IPS DF 4.7 (cell line): Measurements from ENCODE around the gene THAP10.

Source experiments
- DNase-seq: peaks from one replicate; pipeline ENCODE4 v3.0.0-alpha.2; 2013; ENCODE audit warnings: low spot score; ENCODE audit errors: extremely low read depth

Gene THAP10

DNA sequence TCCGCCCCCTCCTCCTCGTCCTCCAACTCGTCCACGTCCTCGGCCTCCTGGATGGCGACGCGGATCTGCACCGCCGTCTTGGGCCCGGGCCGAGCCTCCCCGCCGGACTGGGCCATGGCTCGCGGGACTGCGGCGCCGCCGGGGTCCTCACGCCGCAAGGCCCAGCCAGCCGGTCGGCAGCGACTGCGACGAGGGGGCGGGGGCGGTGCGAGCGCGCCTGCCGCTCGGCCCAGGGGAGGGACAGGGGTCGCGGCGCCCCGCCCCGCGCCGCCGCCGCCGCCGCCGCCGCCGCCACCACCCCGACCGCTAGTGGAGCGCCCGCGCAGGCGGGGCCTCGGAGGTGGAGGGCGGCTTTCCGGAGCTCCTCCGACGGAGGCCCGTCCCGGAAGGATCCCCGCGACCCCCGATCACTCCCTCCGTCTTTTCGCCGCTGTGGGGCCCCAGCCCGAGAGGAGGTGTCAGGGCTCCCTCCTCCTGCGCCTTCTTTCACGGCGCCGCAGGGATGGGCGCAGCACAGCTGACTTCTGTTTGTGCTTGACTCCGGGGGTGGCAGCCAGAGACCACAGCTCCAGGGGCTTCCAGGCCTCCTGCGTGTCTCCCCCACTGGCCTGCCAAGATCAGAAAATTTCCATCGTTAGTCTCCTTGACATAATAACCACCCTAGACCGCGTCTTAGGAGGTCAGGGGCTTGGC is 38.1 kb downstream of the THAP10 start, which contains the start of gene LARP6:
Gene LARP6 (minus strand): TSS at position 185 of the 693 bp plus-strand sequence. CDS start 69 bp downstream, at position 116.
- DNase-seq, result no peak

- no peak for DNase-seq
Measured at GRCh38 chr15:70853318-70853972, 38.8 kb downstream of the THAP10 start.

GRCh38 chr15:70852501-70853317 is 39.5 kb downstream of the THAP10 start:
- no peak for DNase-seq

DNA sequence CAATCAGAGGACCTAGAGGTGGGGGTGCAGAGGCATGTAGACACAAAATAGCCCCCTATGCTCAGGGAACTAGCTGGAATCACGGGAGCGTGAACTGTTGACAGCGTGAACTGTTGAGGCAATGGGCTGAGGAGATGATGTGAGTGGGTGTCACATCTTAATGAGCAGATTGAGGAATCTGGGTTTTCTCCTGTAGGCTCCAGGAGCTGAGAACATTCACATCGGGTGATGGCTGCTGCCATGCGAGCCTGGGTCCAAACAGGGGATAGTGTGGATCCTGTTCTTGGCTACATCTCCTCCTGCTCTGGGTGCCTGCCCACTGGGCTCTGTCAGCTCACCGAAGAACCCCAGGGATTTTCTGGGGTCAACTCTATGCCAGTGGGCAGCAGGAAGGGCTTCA is 40.3 kb downstream of the THAP10 start:
- DNase-seq, result no peak

DNA sequence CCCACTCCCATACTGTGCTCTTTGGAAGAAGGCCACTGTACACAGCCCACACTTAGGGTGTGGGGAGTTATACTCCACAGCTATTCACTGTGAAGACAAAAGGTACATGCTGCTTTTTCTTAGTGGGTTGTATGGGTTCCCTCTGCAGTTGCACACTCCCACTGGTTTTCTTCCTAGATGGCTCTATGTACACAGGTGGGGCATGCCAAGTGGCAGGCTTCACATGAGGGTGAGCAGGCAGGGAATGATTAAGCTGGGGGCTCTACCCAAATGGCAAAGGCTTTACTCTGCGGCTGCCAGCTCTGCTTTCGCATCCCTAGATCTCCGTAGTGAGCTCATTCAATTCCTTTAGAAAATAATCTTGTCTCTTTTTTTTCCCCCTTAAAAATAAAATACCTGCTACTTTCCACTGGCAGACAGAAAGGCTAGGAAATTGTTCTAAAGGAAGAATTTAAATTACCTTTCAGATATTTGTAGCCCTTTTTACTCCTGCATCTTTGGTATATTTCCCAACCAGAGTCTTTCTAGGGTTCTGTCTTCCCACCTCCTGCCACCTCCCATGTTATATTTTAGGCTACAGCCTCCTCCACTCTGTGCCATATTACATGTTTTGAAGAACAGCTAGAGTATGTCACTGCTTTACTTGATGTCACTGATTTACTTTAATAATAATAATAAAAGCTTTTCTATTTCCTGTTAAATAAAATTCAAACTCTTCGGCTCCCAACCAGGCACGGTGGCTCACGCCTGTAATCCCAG is 46.5 kb downstream of the THAP10 start:
- DNase-seq, result no peak

DNA sequence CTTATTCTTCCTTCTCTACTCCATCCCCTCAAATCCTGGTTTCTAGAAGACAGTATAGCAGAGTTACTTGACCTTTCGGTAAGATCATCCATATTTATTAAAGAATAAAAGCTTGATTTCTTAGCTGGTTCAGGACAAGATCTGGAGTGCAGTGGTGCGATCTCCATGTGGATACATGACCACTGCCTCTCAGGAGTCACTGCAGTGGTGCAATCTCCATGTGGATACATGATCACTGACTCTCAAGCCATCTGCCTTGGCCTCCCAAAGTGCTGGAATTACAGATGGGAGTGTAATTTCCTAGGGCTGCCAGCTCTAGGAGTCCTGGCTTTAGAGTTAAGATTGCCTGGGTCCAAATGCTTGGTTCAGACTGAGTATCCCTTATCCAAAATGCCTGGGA is 54.8 kb downstream of the THAP10 start:
- DNase-seq, result no peak

DNA sequence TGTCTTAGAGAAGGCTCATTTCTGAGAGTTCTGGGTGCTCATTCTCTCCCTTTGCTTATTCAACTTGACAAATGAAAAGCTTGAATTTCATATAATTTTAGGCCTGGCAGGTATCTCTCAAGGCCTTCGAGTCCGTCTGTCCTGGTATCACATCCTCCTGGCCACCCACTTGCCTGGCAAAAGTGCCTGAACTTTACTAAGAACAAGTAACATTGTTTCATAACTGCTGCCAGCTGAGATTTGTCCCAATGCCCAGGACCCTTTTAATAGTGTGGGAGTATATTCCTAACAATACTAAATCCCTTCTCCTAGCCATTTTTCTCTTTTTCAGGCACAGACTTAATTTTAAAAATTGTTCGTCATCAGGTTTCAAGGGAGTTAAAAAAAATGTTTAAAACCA is 56.4 kb downstream of the THAP10 start:
- DNase-seq, result no peak

DNA sequence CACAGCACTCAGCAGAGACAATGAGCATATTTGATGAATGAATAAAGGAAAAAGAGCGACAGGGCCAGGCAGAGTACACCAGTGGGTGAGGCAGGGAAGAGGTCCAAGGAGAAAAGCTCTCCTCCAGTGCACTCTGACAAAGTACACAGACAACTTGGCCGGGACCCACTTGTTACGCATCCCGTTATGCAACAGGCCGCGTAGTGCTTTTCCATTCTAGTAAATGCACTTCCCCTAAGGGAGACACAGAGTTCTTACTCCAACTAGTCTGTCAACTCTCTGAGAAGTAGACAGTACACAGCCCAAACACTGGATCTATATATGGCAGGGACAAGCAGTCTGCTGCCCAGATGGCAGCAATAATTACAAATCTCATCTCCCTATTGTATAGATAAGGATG is 56.8 kb downstream of the THAP10 start:
- DNase-seq, result no peak

DNA sequence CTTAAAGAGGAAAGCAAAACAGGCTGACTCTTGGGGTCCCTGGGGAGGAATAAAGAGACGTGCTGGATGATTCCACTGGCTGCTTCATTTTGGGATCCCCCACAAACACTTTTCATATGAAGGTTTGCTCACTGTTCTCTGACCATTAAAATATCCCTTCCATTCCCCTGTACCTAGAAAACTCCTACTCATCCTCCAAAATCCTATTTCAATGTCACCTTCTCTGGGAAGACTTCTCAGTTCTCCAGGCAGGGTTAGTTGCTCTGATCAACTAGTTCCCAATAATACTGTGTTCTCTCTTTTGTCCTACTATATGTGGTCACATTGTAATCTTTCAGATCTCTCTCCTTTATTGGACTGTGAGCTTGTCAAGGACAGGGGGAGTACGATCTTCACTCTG is 57.2 kb downstream of the THAP10 start:
- no peak for DNase-seq

GRCh38 chr15:70833861-70834765 is 58.1 kb downstream of the THAP10 start:
- no peak for DNase-seq

DNA sequence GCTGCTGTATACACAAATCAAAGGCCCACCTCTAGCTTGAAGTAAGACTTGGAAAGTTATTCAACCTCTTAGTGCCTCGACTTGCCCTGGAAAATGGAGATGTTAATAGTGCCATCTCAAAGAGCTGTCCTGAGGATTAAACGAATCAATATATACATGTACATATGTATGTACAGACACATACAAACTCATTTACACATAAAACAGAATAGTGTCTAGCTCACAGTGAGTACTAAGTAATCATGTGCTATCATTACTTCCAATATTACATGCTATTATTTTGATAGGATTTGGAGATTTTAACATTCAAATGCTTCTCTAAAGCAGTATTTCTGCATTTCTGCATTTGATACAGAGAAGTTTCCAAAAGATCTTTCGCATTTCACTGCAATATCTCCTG is 58.8 kb downstream of the THAP10 start:
- DNase-seq, result no peak

GRCh38 chr15:70832176-70832575 is 60.1 kb downstream of the THAP10 start:
- DNase-seq, result no peak
